Measurements from ENCODE around the gene MYL12B.
"Not testable (repeated sequence)": the region's sequence is repeated elsewhere in the genome, so short reads cannot be mapped to it uniquely, and the experiment has no call there.

The MYL12B gene

GRCh38 chr18:3261373-3262233 lies at the start of gene MYL12B:
Gene MYL12B, plus strand, starts transcription at chr18:3262133. Its CDS starts 10,766 bp downstream, at chr18:3272899.
- Histone ChIP-seq H3K4me3 (peak within 1 kb of the TSS; percentile 62), H3K4me1 (peaks cover 45% of the 10 kb centered on the region), H3K27me3 (ENCODE audit: low read depth) (no peaks in the 10 kb centered on the region), H3K36me3 (replicated peaks) (peaks cover 8% of the 10 kb centered on the region), H3K9me3 (no peaks in the 10 kb centered on the region)
- in situ Hi-C loops (cut with MboI; ENCODE audit: low sequenced_read_pairs): no loop called here
- peak; percentile 72 to 84 for DNase-seq (ENCODE audit: low spot score in 2 of 2)

- H3K4me1 ChIP-seq: peaks cover 10% of the 10 kb centered on the region
These were observed 49.3 kb upstream of the MYL12B start for GRCh38 chr18:3212657-3213056.

GRCh38 chr18:3213300-3214059 lies 48.5 kb upstream of the MYL12B start:
- Histone ChIP-seq H3K27me3 (ENCODE audit: low read depth) (no peaks in the 10 kb centered on the region), H3K36me3 (replicated peaks) (no peaks in the 10 kb centered on the region), H3K4me1 (peaks cover 10% of the 10 kb centered on the region), H3K4me3 (no peak overlapping the region), H3K9me3 (no peaks in the 10 kb centered on the region)
- DNase-seq (ENCODE audit: low spot score in 2 of 2): no peak
- in situ Hi-C loops (cut with MboI; ENCODE audit: low sequenced_read_pairs): no loop called here

More at GRCh38 chr18:3212657-3213056, 49.3 kb upstream of the MYL12B start:
- Histone ChIP-seq H3K9me3 (no peaks in the 10 kb centered on the region), H3K36me3 (replicated peaks) (no peaks in the 10 kb centered on the region), H3K27me3 (ENCODE audit: low read depth) (no peaks in the 10 kb centered on the region), H3K4me3 (no peak overlapping the region)
- DNase-seq (ENCODE audit: low spot score in 2 of 2): no peak
- in situ Hi-C loops (cut with MboI; ENCODE audit: low sequenced_read_pairs): no loop called here

GRCh38 chr18:3214855-3215637 lies 46.9 kb upstream of the MYL12B start:
- Histone ChIP-seq H3K9me3 (no peaks in the 10 kb centered on the region), H3K4me3 (no peak overlapping the region), H3K36me3 (replicated peaks) (no peaks in the 10 kb centered on the region), H3K4me1 (peaks cover 10% of the 10 kb centered on the region), H3K27me3 (ENCODE audit: low read depth) (no peaks in the 10 kb centered on the region)
- DNase-seq (ENCODE audit: low spot score in 2 of 2): no peak
- in situ Hi-C loops (cut with MboI; ENCODE audit: low sequenced_read_pairs): no loop called here

- no peaks in the 10 kb centered on the region for H3K9me3 ChIP-seq
- no peak for DNase-seq (ENCODE audit: low spot score in 2 of 2)
- H3K36me3 ChIP-seq (replicated peaks): no peaks in the 10 kb centered on the region
- H3K27me3 ChIP-seq (ENCODE audit: low read depth): no peaks in the 10 kb centered on the region
- peaks cover 3% of the 10 kb centered on the region for H3K4me1 ChIP-seq
- in situ Hi-C loops (cut with MboI; ENCODE audit: low sequenced_read_pairs): no loop called here
- no peak overlapping the region for H3K4me3 ChIP-seq
These were observed 44.9 kb upstream of the MYL12B start for GRCh38 chr18:3216987-3217386.

- in situ Hi-C loops (cut with MboI; ENCODE audit: low sequenced_read_pairs): no loop called here
- peak; percentile 12 to 30 for DNase-seq (ENCODE audit: low spot score in 2 of 2)
- Histone ChIP-seq H3K9me3 (no peaks in the 10 kb centered on the region), H3K4me3 (no peak overlapping the region), H3K27me3 (ENCODE audit: low read depth) (no peaks in the 10 kb centered on the region), H3K36me3 (replicated peaks) (no peaks in the 10 kb centered on the region), H3K4me1 (peaks cover 1% of the 10 kb centered on the region)
These were observed 43.8 kb upstream of the MYL12B start for GRCh38 chr18:3217948-3218647.

- H3K4me1 ChIP-seq: peaks cover 9% of the 10 kb centered on the region
- H3K4me3 ChIP-seq: no peak overlapping the region
- H3K9me3 ChIP-seq: no peaks in the 10 kb centered on the region
- H3K36me3 ChIP-seq (replicated peaks): no peaks in the 10 kb centered on the region
- no peak for DNase-seq (ENCODE audit: low spot score in 2 of 2)
- H3K27me3 ChIP-seq (ENCODE audit: low read depth): no peaks in the 10 kb centered on the region
- in situ Hi-C loops (cut with MboI; ENCODE audit: low sequenced_read_pairs): no loop called here
These were observed 43.1 kb upstream of the MYL12B start for GRCh38 chr18:3218819-3219218.

- no peak overlapping the region for H3K4me3 ChIP-seq
- H3K27me3 ChIP-seq (ENCODE audit: low read depth): no peaks in the 10 kb centered on the region
- no peaks in the 10 kb centered on the region for H3K9me3 ChIP-seq
- peaks cover 9% of the 10 kb centered on the region for H3K4me1 ChIP-seq
- no peaks in the 10 kb centered on the region for H3K36me3 ChIP-seq (replicated peaks)
- in situ Hi-C loops (cut with MboI; ENCODE audit: low sequenced_read_pairs): no loop called here
- no peak for DNase-seq (ENCODE audit: low spot score in 2 of 2)
These were observed 42.7 kb upstream of the MYL12B start for GRCh38 chr18:3219241-3219630.

- no peak within 1 kb of the TSS for H3K4me3 ChIP-seq
- H3K27me3 ChIP-seq (ENCODE audit: low read depth): no peaks in the 10 kb centered on the region
- H3K9me3 ChIP-seq: no peaks in the 10 kb centered on the region
- H3K36me3 ChIP-seq (replicated peaks): no peaks in the 10 kb centered on the region
- in situ Hi-C loops (cut with MboI; ENCODE audit: low sequenced_read_pairs): no loop called here
- H3K4me1 ChIP-seq: peaks cover 9% of the 10 kb centered on the region
- no peak for DNase-seq (ENCODE audit: low spot score in 2 of 2)
These were observed 42.1 kb upstream of the MYL12B start, which contains the start of gene MYOM1 for GRCh38 chr18:3219631-3220335. Gene MYOM1, minus strand, starts transcription at chr18:3219968. Its CDS starts 4,745 bp downstream, at chr18:3215223.

GRCh38 chr18:3220868-3221267 lies 41.1 kb upstream of the MYL12B start:
- H3K4me1 ChIP-seq; in situ Hi-C loops (cut with MboI; ENCODE audit: low sequenced_read_pairs); DNase-seq (ENCODE audit: low spot score in 2 of 2); H3K9me3 ChIP-seq; H3K27me3 ChIP-seq (ENCODE audit: low read depth); H3K36me3 ChIP-seq (replicated peaks); H3K4me3 ChIP-seq: not testable (repeated sequence)

- in situ Hi-C loops (cut with MboI; ENCODE audit: low sequenced_read_pairs): no loop called here
- no peak overlapping the region for H3K4me3 ChIP-seq
- H3K4me1 ChIP-seq: peaks cover 9% of the 10 kb centered on the region
- no peaks in the 10 kb centered on the region for H3K36me3 ChIP-seq (replicated peaks)
- no peak for DNase-seq (ENCODE audit: low spot score in 2 of 2)
- H3K9me3 ChIP-seq: no peaks in the 10 kb centered on the region
- H3K27me3 ChIP-seq (ENCODE audit: low read depth): no peaks in the 10 kb centered on the region
These were observed 40.4 kb upstream of the MYL12B start for GRCh38 chr18:3221496-3221895.

- H3K4me3 ChIP-seq: no peak overlapping the region
- H3K4me1 ChIP-seq: peaks cover 9% of the 10 kb centered on the region
- H3K36me3 ChIP-seq (replicated peaks): no peaks in the 10 kb centered on the region
- in situ Hi-C loops (cut with MboI; ENCODE audit: low sequenced_read_pairs): no loop called here
- no peaks in the 10 kb centered on the region for H3K9me3 ChIP-seq
- no peak for DNase-seq (ENCODE audit: low spot score in 2 of 2)
- H3K27me3 ChIP-seq (ENCODE audit: low read depth): no peaks in the 10 kb centered on the region
These were observed 38.6 kb upstream of the MYL12B start for GRCh38 chr18:3223356-3223755.

- no peak for DNase-seq (ENCODE audit: low spot score in 2 of 2)
- H3K36me3 ChIP-seq (replicated peaks): no peaks in the 10 kb centered on the region
- in situ Hi-C loops (cut with MboI; ENCODE audit: low sequenced_read_pairs): no loop called here
- H3K9me3 ChIP-seq: no peaks in the 10 kb centered on the region
- H3K4me3 ChIP-seq: no peak overlapping the region
- H3K27me3 ChIP-seq (ENCODE audit: low read depth): no peaks in the 10 kb centered on the region
- peaks cover 9% of the 10 kb centered on the region for H3K4me1 ChIP-seq
These were observed 37.7 kb upstream of the MYL12B start for GRCh38 chr18:3224223-3224622.

Data from HAP-1 (cell line).